NCI-H524 (cell line): ENCODE data around the gene CBX5.
"Not testable (repeated sequence)": the region's sequence is repeated elsewhere in the genome, so short reads cannot be mapped to it uniquely, and the experiment has no call there.

Experiments
- DNase-seq, 2 experiments: peaks; one replicate each; lab custom pipeline; 2025; lab: John Stamatoyannopoulos, UW

CBX5 gene

DNA sequence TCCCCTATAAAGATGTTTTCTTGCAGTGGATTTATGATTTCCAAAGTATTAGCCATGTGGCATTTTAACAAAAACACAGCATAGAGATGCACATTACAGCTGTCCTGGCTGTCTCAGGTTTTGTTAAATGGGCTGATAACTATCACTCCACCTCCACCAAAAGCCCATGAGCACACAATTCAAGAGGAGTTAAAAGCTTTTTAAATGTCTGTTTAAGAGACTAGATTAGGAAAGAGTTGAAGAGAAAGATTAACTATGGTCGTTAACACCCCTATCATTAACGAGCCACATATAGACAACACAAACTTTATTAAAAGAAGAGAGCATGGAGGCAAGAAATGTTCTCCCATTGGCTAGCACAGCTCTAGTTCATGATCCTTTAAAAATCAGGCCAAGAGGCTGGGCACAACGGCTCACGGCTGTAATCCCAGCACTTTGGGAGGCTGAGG is 14.5 kb downstream of the CBX5 start:
- DNase-seq = peak; percentile 75 to 77

DNA sequence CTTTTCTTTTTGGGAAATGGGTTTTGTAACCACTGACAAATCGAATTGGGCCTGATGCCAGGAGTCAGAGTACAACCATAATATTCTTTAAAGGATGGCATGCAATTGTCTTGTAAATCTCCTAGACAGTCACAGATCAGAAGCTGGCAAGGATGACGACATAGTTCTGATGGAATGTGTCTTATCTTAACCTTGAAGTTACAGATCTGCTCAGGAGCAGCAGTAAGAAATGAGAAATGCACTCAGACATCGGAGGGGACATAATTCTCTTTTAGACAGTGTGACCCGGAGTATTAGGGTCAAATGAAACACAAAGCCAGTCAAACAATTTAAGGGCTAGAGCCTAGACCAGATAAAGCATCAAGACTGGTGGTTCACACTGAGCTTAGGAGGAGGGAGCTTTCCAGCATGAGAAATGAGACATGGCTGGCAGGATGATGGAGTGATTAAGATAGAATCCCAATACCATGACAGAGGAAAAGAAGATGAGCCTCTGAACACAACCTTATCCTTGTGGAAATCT is 17.5 kb downstream of the CBX5 start:
- no peak for DNase-seq

DNA sequence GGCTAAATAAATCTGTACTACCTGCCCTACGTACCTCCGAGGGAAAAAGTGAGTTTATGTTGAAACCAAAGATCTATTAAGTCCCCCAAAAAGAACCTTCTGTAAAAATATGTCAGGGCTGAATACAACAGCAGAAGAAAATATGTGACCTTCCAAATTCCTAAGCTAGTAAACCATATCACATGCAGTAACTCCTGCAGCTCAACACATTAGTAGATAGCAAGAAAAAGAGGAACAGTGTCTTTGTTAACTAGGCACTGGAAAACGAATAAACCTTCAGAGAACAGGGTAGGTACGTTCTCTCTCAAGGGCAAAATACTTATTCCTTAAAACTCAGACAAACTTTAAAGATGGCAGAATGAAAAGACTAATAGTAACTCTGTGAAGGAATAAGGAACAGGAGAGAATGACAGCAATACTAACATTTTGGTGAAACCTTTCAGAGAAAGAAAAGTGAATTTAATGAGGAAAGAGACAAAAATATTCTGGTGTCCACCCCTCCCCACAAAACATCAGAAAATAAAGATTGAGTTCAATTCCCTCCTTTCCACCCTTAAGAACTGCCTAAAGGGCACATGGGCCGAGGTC is 18.0 kb downstream of the CBX5 start:
- DNase-seq = no peak

DNA sequence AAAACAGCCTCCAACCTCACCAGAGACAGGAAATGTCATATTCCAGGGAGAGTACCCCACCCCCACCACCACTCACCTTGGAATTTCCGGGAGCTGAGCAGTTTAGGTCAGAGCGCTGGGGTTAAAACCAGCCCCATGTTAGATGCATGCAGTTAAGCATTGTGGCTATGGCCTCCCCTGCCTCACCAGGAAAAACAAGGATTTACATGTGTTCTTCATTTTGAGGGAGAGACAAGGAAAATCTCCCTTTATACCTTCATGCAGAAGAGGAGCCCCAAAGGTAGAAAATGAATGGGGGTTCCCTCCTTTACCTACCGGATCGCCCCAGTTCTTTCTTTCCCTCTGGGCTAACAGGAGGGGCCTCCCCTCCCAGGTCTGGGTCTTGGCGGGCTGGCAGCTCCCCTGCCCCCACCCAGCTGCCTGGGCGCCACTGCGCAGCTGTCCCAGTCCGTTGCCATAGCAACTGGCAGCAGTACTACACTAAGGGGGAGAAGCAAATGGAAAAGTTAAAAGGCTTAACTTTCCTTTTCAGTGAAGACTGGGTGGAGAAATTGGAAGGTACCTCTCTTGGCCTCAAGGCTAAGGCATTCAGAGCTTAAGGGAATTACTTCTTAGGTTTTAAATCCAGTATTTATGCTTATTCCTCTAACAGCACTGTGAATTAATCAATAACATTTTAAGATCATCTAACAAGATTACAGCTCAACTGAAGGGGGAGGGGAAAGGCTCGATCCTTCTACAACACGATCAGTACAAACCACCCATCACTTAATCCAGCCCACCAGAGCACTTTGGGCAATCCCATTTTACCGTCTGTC is 20.5 kb downstream of the CBX5 start:
- peak; percentile 90 to 96 for DNase-seq

DNA sequence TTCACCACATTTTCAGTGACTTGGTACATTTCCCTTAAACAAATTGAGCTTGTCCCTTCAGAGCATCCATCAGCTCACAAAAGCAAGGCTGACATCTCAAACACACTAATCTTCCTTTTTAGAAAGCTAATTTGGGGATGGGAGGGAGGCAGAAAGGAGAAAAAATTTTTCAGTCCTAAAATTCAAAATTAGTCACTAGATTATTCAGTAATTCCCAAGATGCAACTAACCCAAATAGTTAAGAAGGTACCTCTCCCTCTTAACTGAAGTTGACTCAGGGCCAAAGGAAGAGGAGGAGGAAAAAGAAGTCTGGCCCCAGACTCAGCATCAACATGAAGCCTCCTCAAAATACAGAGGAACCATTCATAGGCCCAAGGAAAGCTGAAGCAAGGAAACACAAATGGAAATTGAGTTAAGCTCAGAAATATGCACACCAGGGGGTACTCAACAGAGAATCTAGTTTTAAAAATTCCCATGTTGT is 21.7 kb downstream of the CBX5 start:
- no peak for DNase-seq

DNA sequence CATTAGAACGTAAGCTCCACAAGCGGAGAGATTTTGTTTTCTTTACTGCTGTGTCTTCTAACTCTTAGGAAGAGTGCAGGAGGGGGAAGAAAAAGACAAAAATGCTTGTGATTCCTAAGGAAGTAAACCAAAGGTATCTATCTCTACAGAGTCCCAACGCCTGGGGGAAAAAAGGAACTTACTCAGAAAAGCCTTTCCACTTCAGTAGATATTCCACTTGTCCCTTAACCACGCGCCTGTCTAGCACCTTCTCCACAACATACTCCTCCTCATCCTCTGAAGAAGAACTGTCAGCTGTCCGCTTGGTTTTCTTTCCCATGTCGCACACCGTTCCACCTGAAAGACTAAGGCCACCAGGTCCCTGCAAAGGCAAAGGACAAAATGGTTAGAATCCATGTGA is 22.6 kb downstream of the CBX5 start:
- no peak for DNase-seq

DNA sequence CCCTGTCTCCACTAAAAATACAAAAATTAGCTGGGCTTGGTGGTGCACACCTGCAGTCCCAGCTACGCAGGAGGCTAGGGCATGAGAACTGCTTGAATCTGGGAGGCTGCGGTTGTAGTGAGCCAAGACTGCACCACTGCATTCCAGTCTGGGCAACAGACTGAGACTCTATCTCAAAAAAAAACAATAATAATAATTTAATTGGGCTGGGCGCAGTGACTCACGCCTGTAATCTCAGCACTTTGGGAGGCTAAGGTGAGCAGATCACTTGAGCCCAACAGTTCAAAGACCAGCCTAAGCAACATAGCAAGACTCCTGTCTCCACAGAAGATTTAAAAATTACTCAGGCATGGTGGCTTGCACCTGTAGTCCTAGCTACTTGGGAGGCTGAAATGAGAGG is 26.7 kb downstream of the CBX5 start:
- no peak for DNase-seq

DNA sequence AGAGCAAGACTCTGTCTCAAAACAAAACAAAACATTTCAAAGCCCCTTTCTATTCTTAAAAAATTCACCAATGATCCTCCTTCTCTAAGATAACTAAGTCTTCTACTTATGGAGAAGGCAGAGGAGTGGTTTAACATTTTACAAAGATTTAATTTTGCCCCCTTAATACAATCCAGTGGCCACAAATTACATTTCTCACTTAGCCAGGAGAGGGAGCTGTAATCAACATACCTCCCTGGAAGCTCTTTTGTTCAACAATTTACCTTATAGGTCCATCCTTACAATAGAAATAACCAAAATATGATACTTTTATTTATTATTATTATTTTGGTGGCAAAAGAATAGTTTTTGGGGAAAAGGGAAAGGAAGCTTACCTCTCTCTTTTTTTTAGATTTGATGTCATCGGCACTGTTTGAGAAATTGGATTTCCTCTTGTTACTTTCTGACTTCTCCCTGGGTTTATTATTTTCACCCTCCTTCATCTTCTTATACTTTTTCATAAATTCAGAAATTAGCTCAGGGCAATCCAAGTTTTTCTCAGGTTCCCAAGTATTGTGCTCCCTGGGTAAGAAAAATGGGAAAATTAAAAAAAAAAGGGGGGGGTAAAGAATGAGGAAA is 28.1 kb downstream of the CBX5 start:
- DNase-seq = peak; percentile 23 to 30

DNA sequence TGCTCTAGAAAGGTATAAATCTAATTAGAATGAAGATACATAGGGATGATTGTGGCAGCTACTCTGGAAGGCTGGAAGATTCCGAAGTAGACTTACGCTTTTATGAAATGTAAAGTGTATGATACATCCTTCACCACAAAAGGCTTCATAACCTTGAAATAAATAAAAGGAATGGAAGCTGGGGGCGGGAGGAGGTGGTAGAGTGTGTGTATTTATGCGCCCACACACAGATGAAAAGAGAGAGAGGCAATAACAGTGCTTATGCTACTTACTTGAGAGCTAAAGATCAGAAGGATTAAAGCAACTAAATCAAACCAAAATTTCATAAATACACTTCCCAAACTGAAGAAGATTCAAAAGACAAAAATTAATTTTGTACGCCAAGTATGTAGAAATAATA is 30.4 kb downstream of the CBX5 start:
- DNase-seq = no peak

DNA sequence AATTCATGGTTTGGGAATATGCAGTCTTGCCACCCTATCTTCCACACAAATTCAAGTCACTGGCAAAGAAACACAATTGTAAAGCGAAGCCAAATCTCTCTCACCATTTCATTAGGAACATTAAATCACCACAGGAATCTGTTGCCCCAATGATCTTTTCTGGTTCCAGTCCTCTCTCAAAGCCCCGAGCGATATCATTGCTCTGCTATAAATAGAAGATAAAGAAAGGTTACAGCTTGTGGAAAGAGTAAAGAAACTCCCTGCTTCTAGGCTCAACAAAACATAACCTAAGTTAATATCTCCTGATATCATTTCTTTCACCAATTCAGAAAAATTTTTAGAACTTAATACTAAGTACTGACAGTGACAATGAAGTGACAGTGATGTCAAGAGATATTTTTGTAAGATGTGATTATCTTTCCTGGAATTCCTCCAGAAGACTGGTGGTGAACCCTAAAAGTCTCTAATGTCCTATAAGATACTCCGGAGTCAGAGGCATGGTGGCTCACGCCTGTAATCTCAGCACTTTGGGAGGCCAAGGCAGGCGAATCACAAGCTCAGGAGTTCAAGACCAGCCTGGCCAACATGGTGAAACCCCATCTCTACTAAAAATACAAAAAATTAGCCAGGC is 33.8 kb downstream of the CBX5 start:
- no peak for DNase-seq

DNA sequence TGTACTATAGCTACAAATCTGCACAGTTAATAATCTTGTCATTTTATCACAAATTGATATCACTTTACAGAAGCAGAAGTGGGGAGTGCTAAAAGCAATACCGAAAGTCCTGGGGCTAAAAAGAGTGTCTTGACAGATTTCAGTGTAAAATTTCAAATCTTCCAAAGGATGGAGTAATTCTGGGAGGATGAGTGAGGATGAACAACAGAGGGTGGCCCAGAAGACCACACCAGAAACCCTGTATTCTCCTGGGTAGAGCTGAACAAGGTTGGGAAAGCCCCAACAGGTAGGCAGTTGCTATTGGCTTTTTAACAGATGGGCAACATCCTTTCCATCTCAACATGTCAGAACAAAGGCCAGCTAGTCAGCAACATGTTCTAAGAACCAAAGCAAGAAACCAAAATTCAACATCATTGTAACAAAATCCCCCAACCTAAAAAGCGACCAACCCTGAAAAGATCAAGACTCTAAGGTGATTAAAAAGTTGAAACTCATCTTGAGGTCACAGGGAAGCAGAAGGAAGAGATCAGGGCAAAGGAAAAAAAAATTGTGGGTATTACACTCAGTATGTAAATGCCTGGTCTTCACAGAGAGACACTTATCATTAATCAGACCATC is 38.8 kb downstream of the CBX5 start:
- DNase-seq = no peak

DNA sequence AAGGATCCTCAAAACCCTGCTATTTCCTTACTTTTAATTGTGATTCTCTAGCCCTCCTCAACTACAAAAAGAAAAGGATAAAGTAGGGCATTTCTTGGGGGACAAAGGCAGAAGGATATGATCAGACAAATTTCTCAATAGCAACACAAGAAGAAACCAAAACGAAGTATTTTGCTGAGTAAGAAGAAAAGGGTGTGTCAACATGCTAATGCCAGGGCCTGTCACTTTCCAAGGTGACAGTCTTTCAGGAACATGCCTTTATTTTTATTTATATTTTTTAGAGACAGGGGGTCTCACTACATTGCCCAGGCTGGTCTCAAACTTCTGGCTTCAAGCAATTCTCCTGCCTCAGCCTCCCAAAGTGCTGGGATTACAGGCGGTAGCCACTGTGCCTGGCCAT is 39.8 kb downstream of the CBX5 start:
- no peak for DNase-seq

DNA sequence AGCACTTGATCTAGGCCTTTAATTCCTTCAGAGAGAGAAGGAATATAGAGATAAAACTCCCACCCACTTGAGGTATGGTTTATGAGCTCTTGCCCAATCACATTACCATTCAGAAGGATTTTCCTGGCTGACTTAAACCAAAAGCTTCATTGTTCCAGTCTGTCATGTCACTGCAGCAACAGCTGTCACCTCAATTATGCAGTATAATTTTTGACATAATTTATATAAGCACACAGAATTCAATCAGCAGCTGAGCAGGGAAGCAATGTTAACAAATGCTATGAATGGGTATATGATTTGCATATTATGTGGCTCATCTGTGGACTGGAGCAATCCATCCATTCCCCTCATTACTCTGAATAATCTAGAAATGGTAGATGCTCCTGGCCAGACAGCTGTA is 40.3 kb downstream of the CBX5 start:
- DNase-seq = peak; percentile 91 to 96

DNA sequence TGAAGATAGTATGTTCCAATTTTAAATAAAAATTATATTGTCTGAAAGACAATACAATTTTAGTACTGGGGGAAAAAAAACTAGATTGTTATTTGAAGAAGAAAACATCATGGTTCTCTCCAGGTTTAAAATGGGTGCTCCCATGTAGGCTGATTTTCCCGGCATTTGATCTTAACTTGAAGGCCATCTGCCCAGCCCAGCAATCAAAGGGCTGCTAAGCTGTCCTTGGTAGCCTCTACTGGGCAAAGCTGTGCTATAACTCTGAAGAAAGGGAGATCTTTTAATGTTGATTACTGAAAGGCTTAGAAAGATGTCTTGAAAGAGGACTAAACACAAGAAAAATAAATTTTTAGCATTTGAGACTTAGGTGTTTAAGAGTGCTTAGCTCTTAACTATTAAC is 41.4 kb downstream of the CBX5 start:
- peak in 1 of 2 experiments; percentile 17 for DNase-seq

DNA sequence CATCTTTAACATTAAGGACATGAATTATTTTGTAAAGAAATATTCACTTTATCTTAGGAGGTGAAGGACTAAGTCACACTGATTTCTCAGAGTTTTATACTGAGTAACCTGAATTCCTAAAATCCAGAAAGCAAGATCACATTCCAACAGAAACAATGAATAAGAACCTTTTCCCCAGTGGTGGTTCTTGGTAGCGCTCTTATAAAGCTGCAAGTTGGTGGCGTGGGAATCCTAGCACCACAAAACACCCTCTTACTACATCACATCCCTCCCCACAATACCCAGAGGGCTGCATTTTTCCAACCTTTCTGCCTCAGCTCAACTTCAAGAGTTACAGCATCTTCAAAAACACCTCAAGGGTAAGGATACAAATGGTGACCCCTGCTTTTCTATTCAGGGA is 47.1 kb downstream of the CBX5 start:
- DNase-seq = no peak

DNA sequence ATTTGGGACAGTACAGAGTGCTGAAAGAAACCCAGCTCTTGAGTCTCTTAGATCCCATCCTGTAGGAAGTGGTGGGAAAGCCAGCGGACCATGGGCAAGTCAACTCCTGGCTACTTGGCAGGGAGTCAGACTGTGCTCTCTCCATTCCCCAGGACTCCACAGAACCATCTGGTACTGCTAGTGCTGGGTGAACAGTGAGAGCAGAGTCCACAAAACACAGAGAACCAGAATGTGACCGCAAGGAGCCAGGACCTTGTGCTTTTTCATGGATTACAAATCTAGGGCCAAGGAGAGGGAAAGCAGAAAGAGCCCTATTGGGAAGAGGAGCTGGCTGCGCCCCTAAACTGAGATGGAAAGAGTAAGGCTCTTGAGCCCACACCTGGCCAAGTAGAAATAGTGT is 48.7 kb downstream of the CBX5 start:
- not testable (repeated sequence) for DNase-seq

DNA sequence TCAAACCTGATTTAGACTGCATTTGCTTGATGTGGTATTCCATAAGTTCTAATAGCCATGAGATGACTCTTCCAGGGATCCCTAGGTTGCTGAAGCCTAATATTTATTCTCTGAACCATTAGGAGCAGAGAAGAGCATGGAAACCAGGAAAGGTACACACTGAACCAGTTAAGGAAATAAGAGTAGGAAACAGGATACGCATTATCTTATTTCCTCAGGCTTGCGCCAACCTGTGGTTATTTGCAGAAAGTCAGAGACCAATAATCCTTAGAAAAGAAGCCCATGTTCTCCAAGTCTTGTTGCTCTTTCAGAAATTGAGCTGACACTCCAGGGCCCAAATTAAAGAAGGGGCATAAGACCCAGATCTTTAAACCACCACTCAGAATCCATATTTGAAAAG is 49.4 kb downstream of the CBX5 start:
- no peak for DNase-seq

DNA sequence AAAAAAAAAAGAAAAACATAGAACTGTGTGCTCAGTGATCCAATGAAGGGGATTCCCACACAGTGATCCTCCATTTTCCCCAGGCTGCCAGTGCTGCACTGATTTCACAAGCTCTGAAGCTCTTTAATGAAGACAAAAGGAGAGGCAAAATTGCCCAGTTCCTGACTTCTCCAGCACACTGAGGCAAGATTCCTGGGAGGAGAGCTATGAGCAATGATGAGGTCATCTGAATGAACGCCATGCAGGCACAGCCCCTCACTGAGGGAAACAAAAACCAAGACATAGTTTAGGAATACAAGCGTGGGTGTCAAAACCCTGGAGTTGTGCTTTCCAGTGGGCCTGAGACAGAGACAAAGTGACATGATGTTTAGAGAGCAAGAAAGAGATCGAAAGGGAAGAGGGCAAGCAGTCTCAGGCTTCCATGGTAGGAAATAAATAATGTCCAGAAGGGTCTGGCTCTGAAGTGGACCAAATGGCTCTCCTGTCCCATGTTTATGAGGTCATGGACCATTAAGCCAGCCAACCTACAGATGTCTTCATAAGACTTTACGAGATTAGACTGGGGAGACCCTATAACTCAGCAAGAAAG is 50.2 kb downstream of the CBX5 start:
- peak in 1 of 2 experiments; percentile 23 for DNase-seq

DNA sequence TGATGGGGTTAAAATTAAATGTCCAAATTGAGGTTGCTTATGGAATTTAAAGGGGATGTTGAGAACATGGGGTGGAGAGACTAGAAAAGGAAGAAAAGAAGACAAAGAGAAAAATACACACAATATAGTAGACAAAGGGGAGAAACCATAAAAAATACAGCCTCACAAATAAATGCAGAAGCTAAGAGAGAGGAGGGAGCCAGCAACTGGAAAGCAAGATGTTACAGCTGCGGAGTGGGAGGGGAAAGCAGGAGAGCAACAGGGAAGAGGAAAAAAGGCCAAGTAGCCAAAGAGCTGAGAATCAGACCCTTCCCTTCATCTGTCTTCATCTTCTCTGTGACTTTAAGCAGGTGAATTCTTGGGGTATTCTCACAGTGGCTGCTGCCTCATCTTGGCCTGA is 51.5 kb downstream of the CBX5 start:
- DNase-seq = no peak

DNA sequence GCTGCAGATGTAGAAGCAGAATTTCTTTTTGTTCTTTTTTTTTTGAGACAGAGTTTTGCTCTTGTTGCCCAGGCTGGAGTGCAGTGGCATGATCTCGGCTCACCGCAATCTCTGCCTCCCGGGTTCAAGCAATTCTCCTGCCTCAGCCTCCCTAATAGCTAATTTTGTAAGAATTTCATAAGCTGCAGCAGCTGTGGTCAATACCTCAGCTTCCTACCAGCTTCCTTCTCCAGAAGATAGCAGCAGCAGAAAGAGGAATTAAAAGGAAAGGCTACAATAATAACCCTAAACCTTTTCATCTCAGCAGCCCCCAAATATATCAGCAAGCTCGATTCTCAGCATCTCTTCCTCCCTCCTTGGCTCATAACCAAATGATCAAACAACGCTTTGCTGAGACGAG is 52.0 kb downstream of the CBX5 start:
- DNase-seq = not testable (repeated sequence)

DNA sequence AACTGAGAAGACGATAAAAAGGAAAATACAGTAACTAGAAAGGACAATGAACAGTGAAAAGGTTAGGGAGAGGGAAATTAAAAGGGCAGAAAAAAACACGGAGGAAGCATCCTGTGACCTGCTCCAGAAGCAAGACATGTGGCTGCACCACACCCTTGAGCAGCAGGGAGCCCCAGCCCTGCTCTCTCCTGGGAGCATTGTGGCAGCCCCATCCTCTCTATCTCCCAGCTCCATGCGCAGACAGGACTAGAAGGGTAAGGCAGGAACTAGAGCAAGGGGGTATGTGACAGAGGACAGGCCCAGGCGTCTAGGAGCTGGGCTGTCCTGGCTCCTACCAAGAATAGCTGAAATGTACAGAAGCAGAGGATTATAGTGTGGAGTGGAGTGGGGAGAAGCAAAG is 52.5 kb downstream of the CBX5 start:
- DNase-seq = no peak

DNA sequence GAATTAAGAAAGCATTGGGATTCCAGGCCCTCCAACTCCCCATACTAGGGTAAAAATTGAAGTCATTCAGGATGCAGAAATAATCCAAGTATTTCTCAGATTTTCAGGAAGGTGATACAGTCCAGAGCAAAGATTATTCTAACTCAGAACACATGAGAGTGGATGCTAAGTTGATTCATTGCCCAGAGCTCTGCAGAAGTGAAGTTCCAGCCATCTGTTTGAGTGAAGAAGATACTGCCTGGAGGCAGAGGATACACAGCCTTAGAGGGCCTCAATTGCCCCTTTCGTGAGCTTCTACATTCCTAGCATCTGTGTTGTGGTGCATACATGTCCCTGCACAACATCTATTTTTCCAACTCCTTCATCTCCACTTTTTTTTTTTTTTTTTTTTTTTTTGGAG is 54.3 kb downstream of the CBX5 start:
- no peak for DNase-seq
